ENCODE results near the gene IL2RA.

The IL2RA gene

DNA sequence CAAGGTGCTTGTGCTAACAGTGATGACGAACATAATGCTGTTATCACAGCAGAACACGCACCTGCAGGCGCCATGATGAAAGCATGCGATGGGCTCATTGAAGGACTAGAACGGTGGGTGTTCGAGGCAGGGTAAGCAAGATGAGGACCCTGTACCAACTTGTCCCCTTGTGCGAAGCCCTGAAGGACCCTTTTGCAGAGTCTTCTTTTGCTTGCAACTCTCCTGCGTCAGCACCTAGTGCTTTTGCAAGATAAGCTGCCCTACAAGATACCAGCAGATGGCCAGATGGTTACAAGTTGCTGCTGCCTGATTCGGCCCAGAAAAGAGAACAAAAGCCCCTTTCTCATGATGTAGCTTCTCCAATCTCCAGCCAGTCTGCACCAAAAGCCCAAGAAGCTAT lies 80.6 kb downstream of the IL2RA start:
- no peak overlapping the region for H3K9ac ChIP-seq (ENCODE audit: low read depth, low read length, poor library complexity)
- H3K4me3 ChIP-seq (ENCODE audit: low read length in 2 of 2) = no peak overlapping the region
- no peak overlapping the region for H3K4ac ChIP-seq (ENCODE audit: low read length)
- no peak overlapping the region for H3K23ac ChIP-seq (ENCODE audit: low read depth, low read length, poor library complexity)
- H3K27ac ChIP-seq (replicated peaks; ENCODE audit: low read length) = no peak overlapping the region
- H3K36me3 ChIP-seq (replicated peaks in 1 of 2; ENCODE audit: control insufficient read depth in 2 of 2, insufficient read depth in 2 of 2, low read length in 2 of 2) = no peaks in the 10 kb centered on the region
- H3K4me1 ChIP-seq (ENCODE audit: control insufficient read depth in 2 of 2, insufficient read depth in 1 of 2, low read depth in 1 of 2, low read length in 2 of 2) = peaks cover 0 to 4% of the 10 kb centered on the region in 2 donors
- H4K8ac ChIP-seq (ENCODE audit: low read depth, low read length) = no peak overlapping the region
- peaks cover 9 to 63% (median 27%) of the 10 kb centered on the region in 3 experiments for H3K27me3 ChIP-seq (ENCODE audit: control insufficient read depth in 3 of 3, insufficient read depth in 3 of 3, low read depth in 1 of 3, low read length in 3 of 3)
- no peak overlapping the region for H2BK15ac ChIP-seq (ENCODE audit: low read length)
- DNase-seq (ENCODE audit: low spot score) = no peak
- H3K18ac ChIP-seq (ENCODE audit: low read length) = no peak overlapping the region
- H3K4me2 ChIP-seq (ENCODE audit: insufficient read depth, low read length, poor library complexity, severe bottlenecking) = no peak overlapping the region
- no peak overlapping the region for H4K91ac ChIP-seq (ENCODE audit: low read depth, low read length, poor library complexity)
- H3K14ac ChIP-seq (ENCODE audit: low read length) = no peak overlapping the region
- no peaks in the 10 kb centered on the region for H3K79me1 ChIP-seq (ENCODE audit: low read depth, low read length)
- H2AFZ ChIP-seq (ENCODE audit: low read length) = no peak overlapping the region
- H2BK120ac ChIP-seq (ENCODE audit: low read depth, low read length) = no peak overlapping the region
- no CpG with 5 or more reads among the region's 9 CpGs for WGBS, 2 donors (ENCODE audit: extremely low coverage in 2 of 2, insufficient read length in 2 of 2, insufficient replicate concordance in 1 of 2)
- no peaks in the 10 kb centered on the region for H3K9me3 ChIP-seq (replicated peaks in 1 of 2; ENCODE audit: control insufficient read depth in 2 of 2, insufficient read depth in 1 of 2, low read depth in 1 of 2, low read length in 2 of 2)
- H2BK12ac ChIP-seq (ENCODE audit: low read length) = no peak overlapping the region
- H2BK5ac ChIP-seq (ENCODE audit: low read length) = no peak overlapping the region
- H2AK5ac ChIP-seq (ENCODE audit: low read depth, low read length) = no peak overlapping the region

DNA sequence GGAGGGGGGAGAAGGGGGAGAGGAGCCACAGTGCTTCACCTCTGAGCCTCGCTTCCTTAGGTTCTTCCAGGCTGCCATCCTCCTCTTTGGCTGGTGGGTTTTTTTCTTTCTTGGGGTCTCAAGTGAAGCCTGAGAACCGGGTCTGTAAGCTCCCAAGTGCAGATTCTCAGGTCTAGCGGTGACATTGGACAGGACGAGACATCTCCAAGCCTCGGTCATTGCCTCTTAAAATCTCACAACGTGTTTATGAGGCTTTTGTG lies 84.0 kb downstream of the IL2RA start:
- no peak for DNase-seq (ENCODE audit: low spot score)
- Histone ChIP-seq H2BK120ac (ENCODE audit: low read depth, low read length) (no peak overlapping the region), H3K27ac (replicated peaks; ENCODE audit: low read length) (no peak overlapping the region), H3K4me1 (ENCODE audit: control insufficient read depth in 2 of 2, insufficient read depth in 1 of 2, low read depth in 1 of 2, low read length in 2 of 2) (peaks cover 0 to 4% of the 10 kb centered on the region in 2 donors), H3K4me3 (ENCODE audit: low read length in 2 of 2) (no peak overlapping the region), H3K79me1 (ENCODE audit: low read depth, low read length) (no peaks in the 10 kb centered on the region), H2BK12ac (ENCODE audit: low read length) (no peak overlapping the region), H3K9me3 (replicated peaks in 1 of 2; ENCODE audit: control insufficient read depth in 2 of 2, insufficient read depth in 1 of 2, low read depth in 1 of 2, low read length in 2 of 2) (no peaks in the 10 kb centered on the region), H2AFZ (ENCODE audit: low read length) (peak overlapping the region; percentile 93), H2BK5ac (ENCODE audit: low read length) (no peak overlapping the region), H3K4ac (ENCODE audit: low read length) (no peak overlapping the region), H3K27me3 (ENCODE audit: control insufficient read depth in 3 of 3, insufficient read depth in 3 of 3, low read depth in 1 of 3, low read length in 3 of 3) (peaks cover 9 to 74% (median 36%) of the 10 kb centered on the region in 3 experiments), H3K36me3 (replicated peaks in 1 of 2; ENCODE audit: control insufficient read depth in 2 of 2, insufficient read depth in 2 of 2, low read length in 2 of 2) (no peaks in the 10 kb centered on the region), H3K23ac (ENCODE audit: low read depth, low read length, poor library complexity) (no peak overlapping the region), H3K4me2 (ENCODE audit: insufficient read depth, low read length, poor library complexity, severe bottlenecking) (peak overlapping the region; percentile 94), H2AK5ac (ENCODE audit: low read depth, low read length) (no peak overlapping the region), H4K91ac (ENCODE audit: low read depth, low read length, poor library complexity) (no peak overlapping the region), H2BK15ac (ENCODE audit: low read length) (no peak overlapping the region), H4K8ac (ENCODE audit: low read depth, low read length) (no peak overlapping the region), H3K14ac (ENCODE audit: low read length) (no peak overlapping the region), H3K9ac (ENCODE audit: low read depth, low read length, poor library complexity) (no peak overlapping the region), H3K18ac (ENCODE audit: low read length) (no peak overlapping the region)
- WGBS, 2 donors (ENCODE audit: extremely low coverage in 2 of 2, insufficient read length in 2 of 2, insufficient replicate concordance in 1 of 2) = no CpG with 5 or more reads among the region's 6 CpGs

DNA sequence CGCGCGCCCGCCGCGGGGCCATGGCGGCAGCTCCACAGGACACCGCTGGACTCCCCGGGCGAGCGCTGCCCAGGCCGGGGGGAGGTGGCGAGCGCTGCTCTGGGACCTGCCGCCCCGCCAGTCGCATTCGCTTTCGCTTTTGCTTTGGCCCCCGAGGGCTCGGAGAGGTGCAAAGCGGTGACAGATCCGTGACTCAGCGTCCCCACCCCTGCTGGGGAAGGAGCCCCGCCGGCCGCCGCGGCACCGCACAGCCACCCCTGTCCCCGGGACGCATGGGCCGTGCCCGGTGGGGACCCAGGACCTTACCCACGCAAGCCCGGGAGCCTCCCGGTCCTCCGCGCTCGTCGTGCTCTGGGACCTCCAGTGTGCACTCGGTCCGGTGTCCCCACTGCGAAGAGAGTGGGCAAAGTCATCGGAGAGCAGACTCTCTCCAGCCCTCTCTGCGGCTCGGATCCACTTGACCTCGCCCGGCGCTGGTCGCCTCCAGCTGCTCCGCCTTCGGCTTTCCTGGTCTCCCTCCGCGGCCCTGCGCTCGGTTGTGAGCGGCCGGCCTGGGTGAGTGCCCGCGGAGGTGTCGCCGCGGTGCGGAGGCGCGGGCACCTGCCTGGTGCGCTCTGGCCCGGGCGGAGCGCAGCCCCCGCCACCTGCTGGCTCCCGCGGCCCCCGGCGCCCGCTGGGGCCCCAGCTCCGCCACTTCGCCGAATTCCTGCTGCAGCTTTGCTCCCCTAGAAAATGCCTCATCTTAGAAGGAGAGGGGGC lies 84.5 kb downstream of the IL2RA start, which contains the start of gene IL15RA:
IL15RA (minus strand) TSS at position 73 of the 759 bp plus-strand sequence; CDS start at position 22, 51 bp downstream.
- peak within 1 kb of the TSS; percentile 94 for H3K4me2 ChIP-seq (ENCODE audit: insufficient read depth, low read length, poor library complexity, severe bottlenecking)
- peak within 1 kb of the TSS; percentile 18 for H2BK12ac ChIP-seq (ENCODE audit: low read length)
- peaks cover 9 to 73% (median 36%) of the 10 kb centered on the region in 3 experiments for H3K27me3 ChIP-seq (ENCODE audit: control insufficient read depth in 3 of 3, insufficient read depth in 3 of 3, low read depth in 1 of 3, low read length in 3 of 3)
- no peak within 1 kb of the TSS for H2BK5ac ChIP-seq (ENCODE audit: low read length)
- DNase-seq (ENCODE audit: low spot score) = peak; percentile 41
- H3K4me1 ChIP-seq (ENCODE audit: control insufficient read depth in 2 of 2, insufficient read depth in 1 of 2, low read depth in 1 of 2, low read length in 2 of 2) = peaks cover 0 to 4% of the 10 kb centered on the region in 2 donors
- no peak within 1 kb of the TSS for H2BK120ac ChIP-seq (ENCODE audit: low read depth, low read length)
- H4K91ac ChIP-seq (ENCODE audit: low read depth, low read length, poor library complexity) = no peak within 1 kb of the TSS
- H2BK15ac ChIP-seq (ENCODE audit: low read length) = no peak within 1 kb of the TSS
- peak within 1 kb of the TSS; percentile 80 for H3K18ac ChIP-seq (ENCODE audit: low read length)
- H3K23ac ChIP-seq (ENCODE audit: low read depth, low read length, poor library complexity) = peak within 1 kb of the TSS; percentile 94
- no peaks in the 10 kb centered on the region for H3K79me1 ChIP-seq (ENCODE audit: low read depth, low read length)
- H2AFZ ChIP-seq (ENCODE audit: low read length) = peak within 1 kb of the TSS; percentile 93
- peak within 1 kb of the TSS; percentile 51 to 74 for H3K4me3 ChIP-seq (ENCODE audit: low read length in 2 of 2)
- WGBS, 2 donors (ENCODE audit: extremely low coverage in 2 of 2, insufficient read length in 2 of 2, insufficient replicate concordance in 1 of 2) = no CpG with 5 or more reads among the region's 80 CpGs
- H4K8ac ChIP-seq (ENCODE audit: low read depth, low read length) = no peak within 1 kb of the TSS
- no peaks in the 10 kb centered on the region for H3K9me3 ChIP-seq (replicated peaks in 1 of 2; ENCODE audit: control insufficient read depth in 2 of 2, insufficient read depth in 1 of 2, low read depth in 1 of 2, low read length in 2 of 2)
- peak within 1 kb of the TSS; percentile 63 for H3K9ac ChIP-seq (ENCODE audit: low read depth, low read length, poor library complexity)
- no peak within 1 kb of the TSS for H3K27ac ChIP-seq (replicated peaks; ENCODE audit: low read length)
- no peaks in the 10 kb centered on the region for H3K36me3 ChIP-seq (replicated peaks in 1 of 2; ENCODE audit: control insufficient read depth in 2 of 2, insufficient read depth in 2 of 2, low read length in 2 of 2)
- H3K14ac ChIP-seq (ENCODE audit: low read length) = peak within 1 kb of the TSS; percentile 63
- H2AK5ac ChIP-seq (ENCODE audit: low read depth, low read length) = peak within 1 kb of the TSS; percentile 56
- H3K4ac ChIP-seq (ENCODE audit: low read length) = no peak within 1 kb of the TSS

DNA sequence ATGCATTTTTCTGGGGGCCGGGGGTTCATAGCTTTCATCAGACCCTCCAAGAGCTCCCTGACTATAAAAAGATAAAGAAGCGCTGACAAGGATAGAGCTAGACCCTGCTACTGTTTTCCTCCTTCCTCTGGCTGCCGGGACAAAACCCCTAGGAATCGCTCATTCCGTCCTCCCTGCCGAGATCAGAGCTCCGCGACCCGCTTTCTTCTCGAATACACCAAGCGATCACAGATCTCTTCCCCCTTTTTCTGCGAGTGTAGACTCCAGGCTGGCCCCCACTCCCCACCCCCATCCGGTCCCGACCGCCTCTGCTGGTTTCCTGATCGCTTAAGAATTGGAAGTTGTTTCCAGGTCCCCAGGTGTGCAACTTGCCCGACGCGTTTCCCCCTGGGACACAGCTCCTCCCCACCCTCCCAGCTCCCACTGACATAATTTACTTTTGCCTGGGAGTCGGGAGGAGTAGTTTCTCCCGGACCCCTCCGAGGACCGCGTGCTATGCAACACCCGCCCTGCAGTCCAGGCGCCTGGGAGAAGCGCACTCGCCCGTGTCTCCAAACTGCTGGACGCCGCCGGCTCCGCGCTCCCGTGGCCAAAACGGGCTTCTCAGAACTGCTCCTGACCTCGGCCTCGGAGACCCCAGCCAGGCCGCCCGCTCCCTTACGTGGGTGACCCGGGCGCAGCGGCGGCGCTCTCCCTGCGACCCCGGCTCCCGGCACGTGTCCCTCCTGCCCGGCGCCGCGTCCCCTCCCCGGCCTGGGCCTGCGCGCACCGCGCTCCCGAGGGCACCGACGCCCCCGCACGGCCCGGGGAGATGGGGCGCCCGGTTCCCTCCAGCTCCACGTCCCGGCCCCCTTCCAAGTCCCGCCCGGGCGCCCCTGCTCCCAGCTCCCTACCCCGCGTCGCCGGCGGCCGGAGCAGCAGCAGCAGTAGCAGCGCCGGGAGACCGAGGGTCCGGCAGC lies 85.4 kb downstream of the IL2RA start:
- Histone ChIP-seq H2BK120ac (ENCODE audit: low read depth, low read length) (no peak overlapping the region), H3K36me3 (replicated peaks in 1 of 2; ENCODE audit: control insufficient read depth in 2 of 2, insufficient read depth in 2 of 2, low read length in 2 of 2) (no peaks in the 10 kb centered on the region), H3K27me3 (ENCODE audit: control insufficient read depth in 3 of 3, insufficient read depth in 3 of 3, low read depth in 1 of 3, low read length in 3 of 3) (peaks cover 9 to 80% (median 36%) of the 10 kb centered on the region in 3 experiments), H3K9ac (ENCODE audit: low read depth, low read length, poor library complexity) (peak overlapping the region; percentile 16), H2BK12ac (ENCODE audit: low read length) (peak overlapping the region; percentile 18), H2AFZ (ENCODE audit: low read length) (peak overlapping the region; percentile 93), H3K4me3 (ENCODE audit: low read length in 2 of 2) (peak overlapping the region; percentile 51 to 74), H3K9me3 (replicated peaks in 1 of 2; ENCODE audit: control insufficient read depth in 2 of 2, insufficient read depth in 1 of 2, low read depth in 1 of 2, low read length in 2 of 2) (no peaks in the 10 kb centered on the region), H2AK5ac (ENCODE audit: low read depth, low read length) (no peak overlapping the region), H3K79me1 (ENCODE audit: low read depth, low read length) (no peaks in the 10 kb centered on the region), H3K14ac (ENCODE audit: low read length) (no peak overlapping the region), H3K18ac (ENCODE audit: low read length) (peak overlapping the region; percentile 80), H2BK5ac (ENCODE audit: low read length) (no peak overlapping the region), H2BK15ac (ENCODE audit: low read length) (no peak overlapping the region), H3K27ac (replicated peaks; ENCODE audit: low read length) (no peak overlapping the region), H4K8ac (ENCODE audit: low read depth, low read length) (no peak overlapping the region), H4K91ac (ENCODE audit: low read depth, low read length, poor library complexity) (no peak overlapping the region), H3K4me2 (ENCODE audit: insufficient read depth, low read length, poor library complexity, severe bottlenecking) (peak overlapping the region; percentile 94), H3K4ac (ENCODE audit: low read length) (no peak overlapping the region), H3K23ac (ENCODE audit: low read depth, low read length, poor library complexity) (peak overlapping the region; percentile 94), H3K4me1 (ENCODE audit: control insufficient read depth in 2 of 2, insufficient read depth in 1 of 2, low read depth in 1 of 2, low read length in 2 of 2) (peaks cover 0 to 4% of the 10 kb centered on the region in 2 donors)
- no CpG with 5 or more reads among the region's 82 CpGs for WGBS, 2 donors (ENCODE audit: extremely low coverage in 2 of 2, insufficient read length in 2 of 2, insufficient replicate concordance in 1 of 2)
- DNase-seq (ENCODE audit: low spot score) = no peak
